Muscle of arm (tissue), 14 donors: ENCODE results near the gene ACOT8. TPM values are rescaled to one million over a fixed set of nuclear protein-coding genes. Genes with fewer than 3 reads are reported as not detected.
A peak's percentile ranks its signal among the peaks of the same experiment; 100 is the strongest.
"Not testable (repeated sequence)": the region's sequence is repeated elsewhere in the genome, so short reads cannot be mapped to it uniquely, and the experiment has no call there.

Experiments
- DNase-seq: peaks from one replicate; pipeline ENCODE4 v3.0.0-alpha.2; 2013
- long read RNA-seq, 11 donors: transcript quantifications; one replicate each; lab custom pipeline, GENCODE V29; 2026
- polyA plus RNA-seq, 12 donors: library from polyadenylated mRNA; unstranded; fragments of 120-200 nt; gene quantifications; one replicate each; pipeline ENCODE4 v1.2.1, GENCODE V29; 2013; ENCODE audit not compliant: insufficient read length in 12 of 12

Gene ACOT8
- polyA plus RNA-seq: 10 to 100 TPM in 11 of 12 donors, not detected in 1; 14.1 to 28.6 (median 22.1) TPM
- long read RNA-seq, donor 1, transcript ACOT8-201 (6 exons, 1,168 nt): major isoform, 8 of 12 reads
- long read RNA-seq, donor 1, partial matches to known transcripts: 0 of 12 reads
- long read RNA-seq, donor 1, other reads (novel, unspliced or antisense): 0 of 12 reads
- long read RNA-seq, donor 2, partial matches to known transcripts: 0 of 9 reads
- long read RNA-seq, donor 2, other reads (novel, unspliced or antisense): 0 of 9 reads
- long read RNA-seq, donor 3, partial matches to known transcripts: 0 of 2 reads
- long read RNA-seq, donor 3, other reads (novel, unspliced or antisense): 0 of 2 reads
- long read RNA-seq, donor 4, partial matches to known transcripts: 0 of 3 reads
- long read RNA-seq, donor 4, other reads (novel, unspliced or antisense): 0 of 3 reads
- long read RNA-seq, donor 5, partial matches to known transcripts: 19 of 27 reads
- long read RNA-seq, donor 5, other reads (novel, unspliced or antisense): 0 of 27 reads
- long read RNA-seq, donor 6, transcript ACOT8-201 (6 exons, 1,168 nt): major isoform, 5 of 6 reads
- long read RNA-seq, donor 6, partial matches to known transcripts: 0 of 6 reads
- long read RNA-seq, donor 6, other reads (novel, unspliced or antisense): 0 of 6 reads
- long read RNA-seq, donor 7, partial matches to known transcripts: 20 of 33 reads
- long read RNA-seq, donor 7, other reads (novel, unspliced or antisense): 8 of 33 reads
- long read RNA-seq, donor 8, transcript ACOT8-201 (6 exons, 1,168 nt): major isoform, 10 of 10 reads
- long read RNA-seq, donor 8, partial matches to known transcripts: 0 of 10 reads
- long read RNA-seq, donor 8, other reads (novel, unspliced or antisense): 0 of 10 reads
- long read RNA-seq, donor 9, partial matches to known transcripts: 0 of 4 reads
- long read RNA-seq, donor 9, other reads (novel, unspliced or antisense): 0 of 4 reads
- long read RNA-seq, donor 10, transcript ACOT8-201 (6 exons, 1,168 nt): major isoform, 11 of 14 reads
- long read RNA-seq, donor 10, partial matches to known transcripts: 0 of 14 reads
- long read RNA-seq, donor 10, other reads (novel, unspliced or antisense): 0 of 14 reads
- long read RNA-seq, donor 11, partial matches to known transcripts: 10 of 32 reads
- long read RNA-seq, donor 11, other reads (novel, unspliced or antisense): 16 of 32 reads

- peak; percentile 100 for DNase-seq
Measured at GRCh38 chr20:45857114-45857881, at the start of gene ACOT8, which contains the start of gene ZSWIM3. Gene ACOT8 (minus strand): TSS chr20:45857392. CDS start chr20:45857315, 77 bp downstream. Gene ZSWIM3 (plus strand): TSS chr20:45857614. CDS start chr20:45857826, 212 bp downstream.

GRCh38 chr20:45905505-45906079 is 48.4 kb upstream of the ACOT8 start:
- no peak for DNase-seq

- DNase-seq: no peak
Measured at GRCh38 chr20:45904583-45905504, 47.7 kb upstream of the ACOT8 start.

GRCh38 chr20:45902199-45902701 is 45.1 kb upstream of the ACOT8 start:
- DNase-seq: no peak

- DNase-seq: not testable (repeated sequence)
Measured at GRCh38 chr20:45901332-45901731, 44.1 kb upstream of the ACOT8 start.

GRCh38 chr20:45899046-45899835 is 42.0 kb upstream of the ACOT8 start:
- no peak for DNase-seq

- DNase-seq: no peak
Measured at GRCh38 chr20:45898285-45898684, 41.1 kb upstream of the ACOT8 start.

- no peak for DNase-seq
Measured at GRCh38 chr20:45897692-45898091, 40.5 kb upstream of the ACOT8 start.

- DNase-seq: no peak
Measured at GRCh38 chr20:45897289-45897688, 40.1 kb upstream of the ACOT8 start.

- DNase-seq: no peak
Measured at GRCh38 chr20:45896641-45897161, 39.5 kb upstream of the ACOT8 start.

GRCh38 chr20:45894797-45895196 is 37.6 kb upstream of the ACOT8 start:
- DNase-seq: no peak

GRCh38 chr20:45893831-45894230 is 36.6 kb upstream of the ACOT8 start:
- DNase-seq: no peak

GRCh38 chr20:45892828-45893500 is 35.8 kb upstream of the ACOT8 start:
- no peak for DNase-seq

- DNase-seq: no peak
Measured at GRCh38 chr20:45892049-45892825, 35.0 kb upstream of the ACOT8 start.

- DNase-seq: peak; percentile 94
Measured at GRCh38 chr20:45890985-45891983, 34.1 kb upstream of the ACOT8 start, which contains the start of the genes CTSA and NEURL2. Gene CTSA (plus strand): TSS chr20:45891335. CDS start chr20:45891569, 234 bp downstream. Gene NEURL2 (minus strand): TSS chr20:45891208. CDS start chr20:45890991, 217 bp downstream.
